HG03354 (cell line): ENCODE results near the gene SYNE1.
A peak's percentile ranks its signal among the peaks of the same experiment; 100 is the strongest.
"Not testable (repeated sequence)": the region's sequence is repeated elsewhere in the genome, so short reads cannot be mapped to it uniquely, and the experiment has no call there.

Experiments
- ATAC-seq: cut with Tn5 transposase; IDR thresholded peaks from one replicate; pipeline ENCODE4 v1.9.1; 2021; ENCODE audit warnings: mild to moderate bottlenecking; ENCODE audit not compliant: unreplicated experiment, poor library complexity, severe bottlenecking

SYNE1 gene

GRCh38 chr6:152453421-152453820 is 183.7 kb downstream of the SYNE1 start:
- ATAC-seq = no peak

- ATAC-seq = no peak
These were observed 184.5 kb downstream of the SYNE1 start for GRCh38 chr6:152452639-152453038.

- ATAC-seq = no peak
These were observed 186.6 kb downstream of the SYNE1 start for GRCh38 chr6:152450519-152450918.

- no peak for ATAC-seq
These were observed 195.3 kb downstream of the SYNE1 start for GRCh38 chr6:152441902-152442301.

- no peak for ATAC-seq
These were observed 201.3 kb downstream of the SYNE1 start for GRCh38 chr6:152435816-152436215.

- ATAC-seq = no peak
These were observed 204.4 kb downstream of the SYNE1 start for GRCh38 chr6:152432758-152433157.

- ATAC-seq = no peak
These were observed 209.0 kb downstream of the SYNE1 start for GRCh38 chr6:152428126-152428525.

GRCh38 chr6:152426276-152426675 is 210.9 kb downstream of the SYNE1 start:
- ATAC-seq = no peak

GRCh38 chr6:152423216-152424103 is 213.7 kb downstream of the SYNE1 start:
- ATAC-seq = peak; percentile 94

GRCh38 chr6:152421496-152421895 is 215.7 kb downstream of the SYNE1 start:
- ATAC-seq = not testable (repeated sequence)

GRCh38 chr6:152420696-152421095 is 216.5 kb downstream of the SYNE1 start:
- ATAC-seq = no peak

- no peak for ATAC-seq
These were observed 218.6 kb downstream of the SYNE1 start for GRCh38 chr6:152418551-152418950.

GRCh38 chr6:152416652-152417051 is 220.5 kb downstream of the SYNE1 start:
- no peak for ATAC-seq

GRCh38 chr6:152404936-152405595 is 232.1 kb downstream of the SYNE1 start:
- peak; percentile 18 for ATAC-seq

GRCh38 chr6:152404086-152404857 is 232.9 kb downstream of the SYNE1 start:
- peak; percentile 92 for ATAC-seq

- ATAC-seq = no peak
These were observed 234.4 kb downstream of the SYNE1 start for GRCh38 chr6:152402791-152403190.

GRCh38 chr6:152401978-152402377 is 235.2 kb downstream of the SYNE1 start:
- no peak for ATAC-seq

GRCh38 chr6:152399399-152399798 is 237.8 kb downstream of the SYNE1 start:
- ATAC-seq = no peak

GRCh38 chr6:152398993-152399392 is 238.2 kb downstream of the SYNE1 start:
- no peak for ATAC-seq

- ATAC-seq = no peak
These were observed 238.8 kb downstream of the SYNE1 start for GRCh38 chr6:152398316-152398715.
